Measurements from ENCODE around the gene ALG14. TPM values are rescaled to one million over a fixed set of nuclear protein-coding genes. Genes with fewer than 3 reads are reported as not detected.
A peak's percentile ranks its signal among the peaks of the same experiment; 100 is the strongest.

The ALG14 gene
- total RNA-seq, 4 donors from 2014 or later = 1.9 to 3.3 (median 2.6) TPM; not detected in 1

GRCh38 chr1:95108792-95109191 lies 36.0 kb upstream of the ALG14 start:
- DNase-seq = no peak
- Histone ChIP-seq H3K9me3 (no peaks in the 10 kb centered on the region), H3K36me3 (no peaks in the 10 kb centered on the region), H3K4me1 (no peaks in the 10 kb centered on the region), H3K27ac (no peak overlapping the region), H3K27me3 (no peaks in the 10 kb centered on the region), H3K4me3 (no peak overlapping the region)
- TF ChIP-seq POLR2A (IDR thresholded peaks at IDR 0.05) (no peak), CTCF (IDR thresholded peaks at IDR 0.05) (no peak)

GRCh38 chr1:95098196-95098595 lies 25.4 kb upstream of the ALG14 start:
- no peak for TF ChIP-seq CTCF (IDR thresholded peaks at IDR 0.05)
- no peak for TF ChIP-seq POLR2A (IDR thresholded peaks at IDR 0.05)
- Histone ChIP-seq H3K27ac (no peak overlapping the region), H3K4me3 (no peak overlapping the region)

DNA sequence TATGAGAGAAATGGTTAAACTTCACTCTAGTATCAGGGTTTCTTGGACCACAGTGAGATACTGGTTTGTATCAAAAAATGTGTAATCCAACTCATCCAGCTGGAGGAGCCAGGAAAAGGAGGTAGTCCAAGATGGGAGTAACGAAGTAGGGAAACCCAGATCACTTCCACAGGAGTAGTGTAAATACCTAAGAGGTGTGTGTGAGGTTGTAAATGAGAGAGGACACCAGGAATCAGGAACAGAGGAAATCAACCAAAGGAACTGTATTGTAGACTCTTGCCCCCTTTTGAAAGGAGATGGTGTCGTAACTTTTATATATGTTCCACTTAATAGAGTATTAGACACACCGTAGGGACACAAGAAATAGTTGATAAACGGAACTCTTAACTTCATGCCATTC lies 24.7 kb upstream of the ALG14 start:
- Histone ChIP-seq H3K27ac (no peak overlapping the region), H3K4me1 (no peaks in the 10 kb centered on the region), H3K36me3 (no peaks in the 10 kb centered on the region), H3K27me3 (no peaks in the 10 kb centered on the region), H3K4me3 (no peak overlapping the region), H3K9me3 (no peaks in the 10 kb centered on the region)
- DNase-seq = no peak
- TF ChIP-seq POLR2A (IDR thresholded peaks at IDR 0.05) (no peak), CTCF (IDR thresholded peaks at IDR 0.05) (no peak)

More at GRCh38 chr1:95098196-95098595, 25.4 kb upstream of the ALG14 start:
- no peaks in the 10 kb centered on the region for H3K9me3 ChIP-seq
- H3K27me3 ChIP-seq = no peaks in the 10 kb centered on the region
- no peak for DNase-seq
- H3K36me3 ChIP-seq = no peaks in the 10 kb centered on the region
- H3K4me1 ChIP-seq = no peaks in the 10 kb centered on the region

GRCh38 chr1:95096218-95096841 lies 23.6 kb upstream of the ALG14 start:
- DNase-seq = no peak
- Histone ChIP-seq H3K27ac (peak overlapping the region in 1 of 4 donors; percentile 16), H3K4me1 (no peaks in the 10 kb centered on the region)

DNA sequence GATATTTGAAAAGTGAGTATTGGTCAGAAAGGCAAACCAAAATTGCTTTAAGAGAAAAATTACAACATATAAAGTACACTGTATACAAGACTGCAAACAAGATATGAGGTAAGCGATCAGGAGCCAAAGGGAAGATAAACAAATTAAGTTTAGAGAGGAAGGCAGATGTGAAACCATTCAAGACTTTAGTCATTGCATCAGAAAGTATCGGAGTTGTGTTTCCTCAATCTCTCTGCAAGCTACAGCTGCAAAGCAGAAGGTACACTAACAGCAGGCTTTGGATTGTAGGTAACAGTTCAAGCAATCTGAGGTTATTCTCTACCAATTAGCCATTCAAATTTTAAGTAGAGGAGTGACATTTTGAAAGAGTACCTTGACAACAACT lies 23.1 kb upstream of the ALG14 start:
- TF ChIP-seq POLR2A (IDR thresholded peaks at IDR 0.05) = no peak
- no peak for TF ChIP-seq CTCF (IDR thresholded peaks at IDR 0.05)
- H3K9me3 ChIP-seq = no peaks in the 10 kb centered on the region
- no peak overlapping the region for H3K4me3 ChIP-seq
- H3K27me3 ChIP-seq = no peaks in the 10 kb centered on the region
- no peaks in the 10 kb centered on the region for H3K36me3 ChIP-seq
- peak overlapping the region in 1 of 4 donors; percentile 16 for H3K27ac ChIP-seq
- no peaks in the 10 kb centered on the region for H3K4me1 ChIP-seq
- DNase-seq = no peak

More at GRCh38 chr1:95096218-95096841, 23.6 kb upstream of the ALG14 start:
- Histone ChIP-seq H3K27me3 (no peaks in the 10 kb centered on the region), H3K9me3 (no peaks in the 10 kb centered on the region), H3K36me3 (no peaks in the 10 kb centered on the region), H3K4me3 (no peak overlapping the region)
- TF ChIP-seq POLR2A (IDR thresholded peaks at IDR 0.05) = no peak
- no peak for TF ChIP-seq CTCF (IDR thresholded peaks at IDR 0.05)

DNA sequence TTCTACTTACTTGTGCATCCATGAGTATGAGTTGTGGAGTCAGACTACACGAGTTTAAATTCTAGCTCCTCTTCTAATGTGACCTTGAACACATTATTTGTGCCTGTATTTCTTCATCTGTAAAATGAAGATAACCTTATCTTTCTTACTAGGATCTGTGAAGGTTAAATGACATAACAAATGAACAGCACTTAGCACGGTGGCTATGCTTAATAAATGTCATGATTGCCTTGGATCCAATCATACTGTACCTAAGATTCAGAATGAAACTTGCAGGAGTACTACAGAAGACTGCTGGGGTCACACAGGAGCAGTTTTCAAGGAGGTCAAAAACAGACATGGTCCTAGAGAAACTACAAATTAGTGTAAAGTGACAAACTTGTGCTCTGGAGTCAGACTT lies 22.2 kb upstream of the ALG14 start:
- TF ChIP-seq POLR2A (IDR thresholded peaks at IDR 0.05) = no peak
- TF ChIP-seq CTCF (IDR thresholded peaks at IDR 0.05) = no peak
- Histone ChIP-seq H3K4me1 (no peaks in the 10 kb centered on the region), H3K4me3 (no peak overlapping the region), H3K9me3 (no peaks in the 10 kb centered on the region), H3K36me3 (no peaks in the 10 kb centered on the region), H3K27ac (no peak overlapping the region), H3K27me3 (no peaks in the 10 kb centered on the region)
- DNase-seq = no peak

Data from Peyer's patch (tissue), 4 donors.